GM18498 (cell line): Measurements from ENCODE around the gene ZNF23.
"Not testable (repeated sequence)": the region's sequence is repeated elsewhere in the genome, so short reads cannot be mapped to it uniquely, and the experiment has no call there.

ENCODE experiments used
- ATAC-seq: cut with Tn5 transposase; IDR thresholded peaks from one replicate; pipeline ENCODE4 v1.9.1; 2021; ENCODE audit warnings: mild to moderate bottlenecking, moderate library complexity; ENCODE audit not compliant: unreplicated experiment

The ZNF23 gene

GRCh38 chr16:71461686-71462648 is at the start of gene ZNF23:
Gene ZNF23 (minus strand): TSS chr16:71462247. CDS start chr16:71456796, 5,451 bp downstream.
- ATAC-seq: peak; percentile 99

- no peak for ATAC-seq
These were observed 45.0 kb upstream of the ZNF23 start for GRCh38 chr16:71507061-71507460.

GRCh38 chr16:71504901-71505300 is 42.9 kb upstream of the ZNF23 start:
- ATAC-seq: no peak

GRCh38 chr16:71504051-71504450 is 42.0 kb upstream of the ZNF23 start:
- not testable (repeated sequence) for ATAC-seq

GRCh38 chr16:71501547-71501946 is 39.5 kb upstream of the ZNF23 start:
- ATAC-seq: no peak

- no peak for ATAC-seq
These were observed 38.9 kb upstream of the ZNF23 start for GRCh38 chr16:71500964-71501363.

- no peak for ATAC-seq
These were observed 37.8 kb upstream of the ZNF23 start for GRCh38 chr16:71499775-71500364.

GRCh38 chr16:71498031-71498430 is 36.0 kb upstream of the ZNF23 start:
- ATAC-seq: no peak

- ATAC-seq: no peak
These were observed 31.2 kb upstream of the ZNF23 start for GRCh38 chr16:71493213-71493612.

GRCh38 chr16:71492786-71493185 is 30.7 kb upstream of the ZNF23 start:
- ATAC-seq: no peak

- ATAC-seq: no peak
These were observed 29.0 kb upstream of the ZNF23 start for GRCh38 chr16:71491054-71491453.

GRCh38 chr16:71490361-71490760 is 28.3 kb upstream of the ZNF23 start:
- ATAC-seq: no peak

GRCh38 chr16:71489122-71489521 is 27.1 kb upstream of the ZNF23 start, which contains the start of gene ZNF19:
Gene ZNF19 (minus strand): TSS chr16:71489324. CDS start chr16:71482114, 7,210 bp downstream.
- no peak for ATAC-seq

- ATAC-seq: peak; percentile 94
These were observed 22.2 kb upstream of the ZNF23 start for GRCh38 chr16:71484006-71484893.

GRCh38 chr16:71482569-71482968 is 20.5 kb upstream of the ZNF23 start:
- no peak for ATAC-seq

- no peak for ATAC-seq
These were observed 18.9 kb upstream of the ZNF23 start for GRCh38 chr16:71480956-71481355.

- no peak for ATAC-seq
These were observed 17.4 kb upstream of the ZNF23 start for GRCh38 chr16:71479420-71479819.

- peak; percentile 59 for ATAC-seq
These were observed 14.5 kb upstream of the ZNF23 start for GRCh38 chr16:71476457-71477124.

GRCh38 chr16:71474864-71475263 is 12.8 kb upstream of the ZNF23 start:
- ATAC-seq: no peak

- ATAC-seq: no peak
These were observed 11.8 kb upstream of the ZNF23 start for GRCh38 chr16:71473891-71474290.
